ENCODE data around the gene SCD.

GRCh38 chr10:100327718-100328009, 19.4 kb upstream of the SCD start:
- TF ChIP-seq ELK1 (IDR thresholded peaks at IDR 0.05; ENCODE audit: low read depth, low read length) (no peak), POLR2A (IDR thresholded peaks at IDR 0.05; ENCODE audit: low read depth, low read length) (no peak), BMI1 (IDR thresholded peaks at IDR 0.05; ENCODE audit: borderline replicate concordance) (no peak), EZH2 (IDR thresholded peaks at IDR 0.05; ENCODE audit: borderline replicate concordance, control insufficient read depth, low read depth, low read length) (no peak), MAX (IDR thresholded peaks at IDR 0.05; ENCODE audit: low read depth, low read length) (no peak), RELA (IDR thresholded peaks at IDR 0.05; ENCODE audit: borderline replicate concordance, partially characterized antibody) (no peak), CREB1 (IDR thresholded peaks at IDR 0.05; ENCODE audit: low read depth) (no peak), HSF1 (IDR thresholded peaks at IDR 0.05; ENCODE audit: low read depth, low read length) (no peak), TARDBP (IDR thresholded peaks at IDR 0.05; ENCODE audit: borderline replicate concordance) (no peak), CREM (IDR thresholded peaks at IDR 0.05; ENCODE audit: low read depth) (no peak), CEBPB (IDR thresholded peaks at IDR 0.05; ENCODE audit: borderline replicate concordance in 1 of 2, low read depth in 2 of 2, low read length in 2 of 2) (no peak), HCFC1 (IDR thresholded peaks at IDR 0.05; ENCODE audit: low read length) (no peak), POLR2AphosphoS5 (IDR thresholded peaks at IDR 0.05; ENCODE audit: low read length) (no peak)

Data from GM12878 (cell line).